GM19324 (cell line): ENCODE measurements around the gene SRPRB.

Experiments
- ATAC-seq: cut with Tn5 transposase; IDR thresholded peaks from one replicate; pipeline ENCODE4 v1.9.1; 2021; ENCODE audit warnings: mild to moderate bottlenecking, moderate library complexity; ENCODE audit not compliant: unreplicated experiment, low FRiP score

SRPRB gene

DNA sequence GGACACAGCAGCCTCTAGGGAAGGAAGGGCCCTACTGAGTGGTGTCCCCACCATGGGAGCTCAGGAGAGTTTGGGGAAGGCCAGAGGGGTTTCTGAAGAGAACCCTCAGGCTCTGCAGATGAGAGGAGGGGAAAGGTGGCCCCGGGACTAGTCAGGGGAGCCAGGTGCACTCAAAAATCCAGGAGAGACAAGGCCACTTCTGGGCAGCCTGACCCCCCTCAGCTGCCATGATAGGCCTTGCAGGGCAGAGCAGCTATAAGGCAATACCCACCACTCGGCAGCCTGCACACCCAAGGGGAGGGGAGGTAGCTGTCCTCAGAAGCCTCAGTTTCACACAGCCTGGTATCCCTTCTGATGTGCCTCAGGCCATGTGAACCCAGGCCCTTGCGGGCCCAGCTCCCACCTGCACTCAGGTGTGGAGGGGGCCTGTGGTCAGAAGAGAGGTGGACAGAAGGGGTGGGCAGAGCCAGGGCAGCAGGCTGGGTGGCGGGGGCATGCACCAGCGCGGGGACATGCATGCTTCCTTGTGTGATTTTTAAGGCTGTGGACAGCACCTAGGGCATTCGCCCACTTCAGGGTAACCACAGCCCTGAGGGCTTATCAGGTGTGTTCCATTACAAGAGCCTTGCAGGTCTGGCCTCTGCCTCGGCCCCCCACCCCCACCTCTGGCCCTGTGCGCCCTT, 34.6 kb downstream of the SRPRB start:
- no peak for ATAC-seq

DNA sequence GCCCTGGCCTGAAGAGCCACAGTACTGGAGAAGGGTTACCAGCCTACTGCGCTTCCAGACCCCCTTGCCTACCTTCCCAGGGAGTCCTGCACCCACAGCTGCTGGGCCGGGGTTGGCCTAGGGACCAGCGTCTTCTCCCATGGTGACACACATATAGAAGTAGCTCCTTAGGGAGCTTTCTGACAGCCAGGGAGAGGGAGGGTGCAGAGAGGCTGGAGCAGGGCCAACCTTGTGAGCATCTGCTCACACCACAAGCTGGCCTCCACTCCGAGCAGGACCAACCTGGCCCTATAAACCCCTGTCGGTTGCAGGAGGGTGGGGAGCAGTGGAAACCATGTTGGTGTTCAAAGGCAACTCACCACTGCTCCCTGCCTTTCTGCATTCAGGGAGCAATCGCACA, 35.2 kb downstream of the SRPRB start:
- ATAC-seq = no peak

DNA sequence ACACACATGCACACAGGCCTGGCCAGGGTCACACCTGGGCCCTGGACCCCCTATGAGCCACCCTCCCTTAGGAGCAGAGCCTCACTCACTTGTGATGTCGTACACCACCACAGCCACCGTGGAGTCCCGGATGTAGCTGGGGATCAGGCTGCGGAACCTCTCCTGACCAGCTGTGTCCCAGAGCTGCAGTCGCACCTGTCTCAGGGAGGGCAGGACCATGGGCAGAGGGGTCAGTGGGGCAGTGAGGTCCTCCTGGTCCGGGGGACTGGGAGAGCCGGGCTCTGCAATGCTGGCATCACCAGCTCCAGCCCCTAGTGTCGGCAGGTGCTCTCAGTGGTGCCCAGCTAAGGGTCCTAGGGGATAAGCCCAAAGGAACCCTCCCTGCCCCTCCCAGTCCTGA, 35.6 kb downstream of the SRPRB start:
- ATAC-seq = no peak

GRCh38 chr3:133842158-133842557, 36.5 kb downstream of the SRPRB start:
- no peak for ATAC-seq

GRCh38 chr3:133843634-133844033, 38.0 kb downstream of the SRPRB start:
- ATAC-seq = no peak

DNA sequence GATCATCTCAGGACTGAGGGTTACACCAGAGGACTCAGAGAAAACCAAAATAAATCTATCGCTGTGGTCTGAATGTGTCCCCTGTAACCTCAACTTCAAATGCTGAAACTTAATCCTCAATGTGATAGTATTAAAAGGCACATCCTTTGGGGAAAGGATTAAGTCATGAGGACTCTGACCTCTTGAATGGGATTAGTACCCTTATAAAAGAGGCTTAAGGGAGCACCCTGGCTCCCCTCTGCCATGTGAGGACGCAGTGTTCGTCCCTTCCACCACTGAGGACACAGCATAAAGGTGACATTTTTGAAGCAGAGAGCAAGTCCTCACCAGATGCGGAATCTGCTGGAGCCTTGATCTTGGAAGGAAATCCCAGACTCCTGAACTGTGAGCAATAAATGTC, 39.5 kb downstream of the SRPRB start:
- ATAC-seq = no peak

DNA sequence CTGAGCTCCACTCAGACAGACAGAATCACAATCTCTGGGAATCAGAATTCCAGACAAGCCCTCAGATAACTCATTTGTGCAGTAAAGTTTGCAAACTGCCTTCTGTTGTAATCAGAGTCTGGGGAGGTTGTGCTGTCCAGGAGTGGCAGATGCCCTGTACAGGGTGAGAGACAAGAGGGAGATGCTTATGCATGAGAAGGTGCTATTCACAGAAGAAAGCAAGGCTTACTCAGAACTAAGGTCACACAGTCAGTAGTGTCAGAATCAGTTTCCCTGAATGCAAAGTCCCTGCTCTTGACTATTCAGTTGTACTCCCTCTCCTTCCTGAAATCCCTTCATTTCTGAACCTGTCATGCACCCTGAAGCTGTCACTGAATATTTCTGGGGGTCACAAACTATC, 43.7 kb downstream of the SRPRB start:
- ATAC-seq = no peak

- ATAC-seq = no peak
Observed at GRCh38 chr3:133850034-133850433, 44.4 kb downstream of the SRPRB start.

GRCh38 chr3:133851266-133851906, 45.8 kb downstream of the SRPRB start:
- ATAC-seq = no peak

GRCh38 chr3:133851931-133852330, 46.3 kb downstream of the SRPRB start:
- no peak for ATAC-seq

DNA sequence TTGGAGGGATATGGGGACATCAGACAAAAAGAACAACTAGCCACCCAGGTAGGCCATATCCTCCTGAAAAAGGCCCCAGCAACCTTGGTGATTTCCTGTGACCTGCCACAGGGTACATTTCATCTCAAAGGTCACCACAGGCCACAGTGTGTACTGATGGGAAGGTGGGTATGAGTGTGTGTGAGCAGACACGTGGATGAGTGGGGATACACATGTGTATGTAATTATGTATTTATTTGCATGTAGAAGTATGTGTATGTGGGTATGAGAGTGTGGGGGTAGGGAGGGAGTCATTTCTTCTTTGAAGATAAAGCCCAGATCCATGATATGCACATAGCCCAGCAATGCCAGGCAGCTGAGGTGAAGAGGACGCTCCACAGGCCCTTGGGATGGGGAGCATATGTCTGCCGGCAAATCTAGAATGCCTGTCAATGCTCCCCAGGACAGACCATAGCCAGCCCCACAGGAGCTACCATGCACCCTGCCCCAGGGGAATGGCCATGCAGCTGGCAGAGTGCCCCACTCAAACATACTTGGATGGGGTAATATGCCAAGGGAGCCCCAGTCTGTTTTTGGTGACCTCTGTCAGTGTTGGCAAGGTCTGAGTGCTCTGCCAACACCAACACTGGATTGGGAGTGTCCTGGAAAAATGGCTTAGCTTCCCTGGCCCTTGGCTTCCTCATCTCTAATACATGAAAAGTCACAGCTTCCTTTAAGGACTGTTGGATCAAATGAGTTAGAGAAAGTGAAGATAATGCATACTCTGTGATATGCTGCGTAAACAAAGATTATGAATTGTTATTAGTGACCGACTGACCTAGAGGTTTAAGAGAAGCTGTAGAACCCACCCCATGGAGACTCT, 47.7 kb downstream of the SRPRB start:
- ATAC-seq = no peak

DNA sequence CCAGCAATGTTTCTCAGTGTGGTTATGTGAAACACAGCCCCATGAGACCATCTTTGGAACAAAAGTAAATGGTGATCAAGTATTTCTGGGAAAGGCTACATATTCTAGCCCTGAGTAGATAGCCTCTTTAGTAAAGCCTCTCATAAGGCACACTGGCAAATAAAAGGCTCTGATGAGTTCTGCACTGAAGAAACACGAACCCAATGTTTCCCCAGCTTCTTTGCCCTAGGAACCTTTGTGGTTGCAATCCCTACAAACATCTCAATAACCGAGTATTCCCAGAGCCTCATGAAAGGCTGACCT, 48.3 kb downstream of the SRPRB start:
- no peak for ATAC-seq

DNA sequence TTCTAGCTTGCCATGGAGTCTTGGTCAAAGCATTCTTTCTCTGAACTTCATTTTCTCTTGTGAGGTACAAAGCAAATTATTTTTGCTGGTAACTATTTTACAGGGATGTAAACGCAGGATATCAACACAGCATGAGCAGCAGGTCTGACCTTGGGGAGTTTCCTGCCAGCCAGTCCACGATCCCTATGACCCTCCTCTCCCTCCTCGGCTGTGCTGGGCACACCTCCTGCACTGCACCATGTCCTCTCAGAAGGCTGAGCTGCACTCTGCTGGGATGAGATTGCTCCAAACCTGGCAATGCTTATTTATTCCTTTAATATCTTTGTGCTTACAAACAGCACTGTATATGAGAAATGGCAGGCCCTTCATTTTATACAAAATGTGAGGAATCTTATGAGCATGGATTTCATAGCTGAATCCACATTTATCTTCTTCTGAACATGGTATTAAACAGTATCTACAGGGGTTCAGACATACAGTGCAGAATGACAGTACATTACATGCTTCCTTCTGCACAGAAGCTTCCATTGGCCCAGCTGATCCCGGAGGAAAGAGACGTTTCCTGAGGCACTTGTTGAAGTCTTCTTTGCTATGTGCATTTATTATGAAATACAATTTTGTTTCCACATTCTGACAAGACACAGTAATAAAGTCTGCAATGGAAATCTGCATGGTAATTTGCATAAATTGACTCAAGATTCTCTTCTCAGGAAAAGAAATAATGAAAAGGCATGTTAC, 48.8 kb downstream of the SRPRB start:
- no peak for ATAC-seq

GRCh38 chr3:133855002-133855370, 49.4 kb downstream of the SRPRB start:
- no peak for ATAC-seq

GRCh38 chr3:133855772-133856171, 50.2 kb downstream of the SRPRB start:
- no peak for ATAC-seq

DNA sequence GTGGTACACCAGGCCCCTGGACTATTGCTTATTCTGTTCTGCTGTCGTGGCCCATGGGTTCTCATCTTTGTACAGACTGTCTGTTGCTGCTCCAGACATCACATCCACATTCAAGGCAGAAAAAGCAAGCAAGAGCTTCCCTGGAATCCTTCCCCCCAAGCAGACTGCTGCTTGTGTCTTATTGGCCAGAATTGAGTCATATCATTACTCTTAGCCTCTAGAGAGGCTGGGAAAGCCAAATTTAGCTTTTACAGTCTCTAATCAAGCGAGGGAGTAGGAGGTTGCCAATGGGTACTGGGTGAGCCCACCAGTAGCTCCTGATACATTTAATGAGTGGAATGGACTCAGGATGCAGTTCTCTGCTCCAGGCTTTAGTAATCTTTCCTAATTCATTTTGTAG, 50.7 kb downstream of the SRPRB start:
- no peak for ATAC-seq

GRCh38 chr3:133857767-133858166, 52.2 kb downstream of the SRPRB start:
- no peak for ATAC-seq

DNA sequence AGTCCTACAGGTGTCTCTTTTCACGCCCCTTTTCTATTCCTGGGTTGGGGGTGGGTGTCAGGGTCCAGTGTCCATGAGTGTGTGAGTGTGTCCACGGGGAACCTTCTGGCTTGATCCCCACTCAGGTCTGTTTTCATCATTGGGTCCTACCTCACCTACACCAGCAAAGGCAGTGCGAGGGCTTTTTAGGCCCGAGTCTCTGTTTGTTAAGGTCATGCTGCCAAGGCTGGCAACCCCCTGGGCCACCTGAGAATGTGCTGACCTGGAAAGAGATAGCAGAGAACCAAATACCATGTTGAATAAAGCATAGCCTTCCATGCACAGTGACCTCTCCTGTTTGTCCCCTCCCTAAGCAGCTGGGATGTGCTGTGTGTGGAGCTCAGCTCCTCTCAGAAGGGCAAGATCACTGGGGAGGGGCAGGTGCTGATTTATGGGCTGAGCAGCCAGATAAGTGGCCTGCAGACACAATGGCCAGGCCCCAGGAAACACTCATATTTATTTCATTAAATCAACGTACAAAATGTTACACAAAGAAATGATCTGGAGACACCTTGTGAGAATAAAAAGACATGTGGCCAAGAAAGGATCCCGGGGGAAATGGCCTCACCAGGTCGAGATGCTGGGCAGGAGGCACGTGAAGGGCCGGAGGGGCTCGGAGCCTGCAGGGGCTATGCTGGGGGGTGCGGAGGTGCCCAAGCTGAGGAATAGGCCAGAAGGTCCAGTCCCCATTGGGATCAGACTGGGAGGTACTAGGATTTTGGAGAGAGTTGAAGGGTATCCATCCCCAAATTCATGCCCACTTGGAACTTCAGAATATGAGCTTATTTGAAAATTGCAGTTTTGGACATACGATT, 54.0 kb downstream of the SRPRB start:
- ATAC-seq = no peak

- ATAC-seq = no peak
Observed at GRCh38 chr3:133860519-133860918, 54.9 kb downstream of the SRPRB start.

- no peak for ATAC-seq
Observed at GRCh38 chr3:133862161-133862560, 56.5 kb downstream of the SRPRB start.
